GM12878 (cell line): ENCODE results near the gene TPH2.

Experiments used
- BRCA1 ChIP-seq: IDR thresholded peaks from 2 replicates; pipeline ENCODE4 v1.6.1; 2011; ENCODE audit warnings: low read depth, low read length, improper control_type of control experiment
- CBFB ChIP-seq: IDR thresholded peaks from 2 replicates; pipeline ENCODE4 v1.6.1; 2016; ENCODE audit warnings: antibody characterized with exemption, low read depth
- CTCF ChIP-seq, 3 experiments: IDR thresholded peaks in 2 of 3; conservative IDR thresholded peaks in 1 of 3; 2 replicates each; pipeline ENCODE4 v1.5.1; 2011; ENCODE audit warnings: low read depth in 3 of 3, low read length in 3 of 3, mild to moderate bottlenecking in 3 of 3, control low read depth in 2 of 3, moderate library complexity in 2 of 3, inconsistent platforms in 1 of 3, mixed read lengths in 1 of 3; ENCODE audit not compliant: control insufficient read depth in 2 of 3, insufficient read depth in 1 of 3; ENCODE audit errors: extremely low read depth in 1 of 3
- E2F8 ChIP-seq: fragments of 450-650 bp; IDR thresholded peaks from 2 replicates; pipeline ENCODE4 v1.6.1; 2018; ENCODE audit warnings: mild to moderate bottlenecking, low read depth, moderate library complexity; ENCODE audit not compliant: partially characterized antibody
- EZH2 ChIP-seq: IDR thresholded peaks from 2 replicates; pipeline ENCODE4 v1.6.1; 2012; ENCODE audit warnings: low read depth, mild to moderate bottlenecking, control low read depth, inconsistent platforms, low read length, borderline replicate concordance; ENCODE audit not compliant: control insufficient read depth
- FOXM1 ChIP-seq: IDR thresholded peaks from 2 replicates; pipeline ENCODE4 v1.6.1; 2012; ENCODE audit warnings: low read depth, mild to moderate bottlenecking, inconsistent platforms, low read length, moderate library complexity
- MLLT1 ChIP-seq: fragments of 450-650 bp; IDR thresholded peaks from 2 replicates; pipeline ENCODE4 v1.6.1; 2016; ENCODE audit warnings: mild to moderate bottlenecking
- PAX8 ChIP-seq: fragments of 450-650 bp; IDR thresholded peaks from 2 replicates; pipeline ENCODE4 v1.6.1; 2017; ENCODE audit warnings: mild to moderate bottlenecking, moderate library complexity
- POLR2A ChIP-seq: IDR thresholded peaks from 2 replicates; pipeline ENCODE4 v1.6.1; 2011; ENCODE audit warnings: low read depth, mild to moderate bottlenecking, low read length
- SIX5 ChIP-seq: IDR thresholded peaks from 2 replicates; pipeline ENCODE4 v1.6.1; 2011; ENCODE audit warnings: mild to moderate bottlenecking, low read depth, low read length, moderate library complexity; ENCODE audit not compliant: severe bottlenecking
- SP1 ChIP-seq: IDR thresholded peaks from one replicate; pipeline ENCODE4 v1.6.1; 2011; ENCODE audit warnings: low read depth, low read length
- TBL1XR1 ChIP-seq: IDR thresholded peaks from 2 replicates; pipeline ENCODE4 v1.6.1; 2012; ENCODE audit warnings: low read depth, low read length, improper control_type of control experiment
- TF ChIP-seq, protein P1 (sequence below): IDR thresholded peaks from 2 replicates; pipeline ENCODE4 v1.6.1; 2011; ENCODE audit warnings: borderline replicate concordance, low read depth, mild to moderate bottlenecking, moderate library complexity, mixed read lengths, low read length; ENCODE audit not compliant: insufficient read depth; ENCODE audit errors: extremely low read length
- TF ChIP-seq, protein P2 (sequence below): IDR thresholded peaks from 2 replicates; pipeline ENCODE4 v1.6.1; 2011; ENCODE audit warnings: low read depth, mild to moderate bottlenecking, low read length, moderate library complexity, borderline replicate concordance; ENCODE audit errors: extremely low read depth

- no peak for TF ChIP-seq SP1
- TF ChIP-seq PAX8, result no peak
- no peak for TF ChIP-seq E2F8
- no peak for TF ChIP-seq TBL1XR1
- TF ChIP-seq CBFB, result no peak
- no peak for TF ChIP-seq CTCF (IDR thresholded peaks at IDR 0.05 in 2 of 3, conservative IDR thresholded peaks at IDR 0.05 in 1 of 3; ENCODE audit: control insufficient read depth in 2 of 3, extremely low read depth in 1 of 3, insufficient read depth in 1 of 3, low read depth in 3 of 3, low read length in 3 of 3)
- no peak for TF ChIP-seq EZH2
- no peak for TF ChIP-seq BRCA1
- TF ChIP-seq MLLT1, result no peak
- no peak for TF ChIP-seq SIX5
- TF ChIP-seq, protein P1, sequence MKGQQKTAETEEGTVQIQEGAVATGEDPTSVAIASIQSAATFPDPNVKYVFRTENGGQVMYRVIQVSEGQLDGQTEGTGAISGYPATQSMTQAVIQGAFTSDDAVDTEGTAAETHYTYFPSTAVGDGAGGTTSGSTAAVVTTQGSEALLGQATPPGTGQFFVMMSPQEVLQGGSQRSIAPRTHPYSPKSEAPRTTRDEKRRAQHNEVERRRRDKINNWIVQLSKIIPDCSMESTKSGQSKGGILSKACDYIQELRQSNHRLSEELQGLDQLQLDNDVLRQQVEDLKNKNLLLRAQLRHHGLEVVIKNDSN, result no peak
- TF ChIP-seq FOXM1, result no peak
- TF ChIP-seq POLR2A, result no peak
- TF ChIP-seq, protein P2, sequence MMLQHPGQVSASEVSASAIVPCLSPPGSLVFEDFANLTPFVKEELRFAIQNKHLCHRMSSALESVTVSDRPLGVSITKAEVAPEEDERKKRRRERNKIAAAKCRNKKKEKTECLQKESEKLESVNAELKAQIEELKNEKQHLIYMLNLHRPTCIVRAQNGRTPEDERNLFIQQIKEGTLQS, result no peak
These were observed 138.6 kb downstream of the TPH2 start for GRCh38 chr12:72077111-72077820.
